Activated T-helper 17 cell treated with anti-CD3 and anti-CD28 coated beads, Interleukin-2, amount 50 U/mL, for 72 hours (primary cell): ENCODE data around the gene GIMAP7. TPM values are rescaled to one million over a fixed set of nuclear protein-coding genes. Genes with fewer than 3 reads are reported as not detected.
"Not testable (repeated sequence)": the region's sequence is repeated elsewhere in the genome, so short reads cannot be mapped to it uniquely, and the experiment has no call there.

Source experiments
- ATAC-seq: fragments of 150-1000 bp; cut with Tn5 transposase; replicated peaks from 2 replicates; pipeline ENCODE4 v1.10.0; 2021; ENCODE audit warnings: mild to moderate bottlenecking, moderate library complexity
- H3K27ac Mint-ChIP-seq: one replicate; pipeline ENCODE4 v1.8.0; 2022; ENCODE audit warnings: mixed read lengths
- H3K27me3 Mint-ChIP-seq: one replicate; pipeline ENCODE4 v1.8.0; 2022; ENCODE audit warnings: mixed read lengths
- H3K36me3 Mint-ChIP-seq: one replicate; pipeline ENCODE4 v1.8.0; 2022; ENCODE audit warnings: low read depth, mild to moderate bottlenecking, mixed read lengths
- H3K4me1 Mint-ChIP-seq: one replicate; pipeline ENCODE4 v1.8.0; 2022; ENCODE audit warnings: mixed read lengths
- H3K4me3 Mint-ChIP-seq: one replicate; pipeline ENCODE4 v1.8.0; 2022; ENCODE audit warnings: mild to moderate bottlenecking, mixed read lengths
- H3K9me3 Mint-ChIP-seq: one replicate; pipeline ENCODE4 v1.8.0; 2022; ENCODE audit warnings: mixed read lengths
- total RNA-seq, 2 donors: library from RNA; stranded (reverse); gene quantifications; one replicate each; pipeline ENCODE4 v1.2.3, GENCODE V29; 2022

The GIMAP7 gene
- total RNA-seq, 2 donors from 2014 or later: 39.7 to 43.1 TPM

DNA sequence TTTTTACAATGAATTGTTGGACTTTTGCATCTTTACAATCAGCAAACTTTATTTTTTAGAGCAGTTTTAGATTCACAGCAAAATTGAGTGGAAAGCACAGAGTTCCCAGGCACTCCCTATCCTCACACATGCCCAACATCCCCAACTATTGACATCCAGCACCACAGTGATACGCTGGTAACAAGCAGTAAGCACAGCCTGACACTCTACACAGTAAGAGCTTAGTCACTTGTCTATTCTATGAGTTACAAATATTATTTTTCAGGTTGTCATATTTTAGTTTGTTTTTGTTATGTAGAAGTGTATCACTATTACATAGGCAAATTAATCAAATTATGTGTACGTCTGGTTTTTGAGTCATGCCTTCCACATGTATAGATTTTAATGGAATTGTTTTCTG lies 27.0 kb upstream of the GIMAP7 start:
- H3K36me3 Mint-ChIP-seq: no peaks in the 10 kb centered on the region
- peak; percentile 47 for ATAC-seq
- no peak overlapping the region for H3K4me3 Mint-ChIP-seq
- peaks cover 30% of the 10 kb centered on the region for H3K4me1 Mint-ChIP-seq
- no peaks in the 10 kb centered on the region for H3K9me3 Mint-ChIP-seq
- no peaks in the 10 kb centered on the region for H3K27me3 Mint-ChIP-seq
- H3K27ac Mint-ChIP-seq: no peak overlapping the region

DNA sequence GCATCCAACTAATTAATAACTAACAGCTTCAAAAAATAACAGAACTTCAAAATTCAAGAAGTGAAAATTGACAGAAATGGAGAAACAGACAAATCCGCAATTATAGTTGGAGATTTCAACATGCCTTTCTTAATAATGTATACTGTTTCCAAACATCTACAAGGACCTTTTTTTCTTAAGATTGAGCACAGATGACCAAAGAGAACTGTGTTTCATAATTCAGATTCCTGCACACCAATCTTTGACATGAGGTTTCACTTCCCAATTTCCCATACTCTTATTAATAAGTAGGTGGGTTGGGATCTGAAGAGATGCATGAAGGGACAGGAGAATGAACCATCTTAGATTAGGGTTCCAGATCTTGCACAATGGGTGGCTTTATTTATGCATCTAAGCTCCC lies 24.9 kb upstream of the GIMAP7 start:
- Mint-ChIP-seq H3K4me3 (no peak overlapping the region), H3K27me3 (no peaks in the 10 kb centered on the region), H3K27ac (no peak overlapping the region), H3K9me3 (no peaks in the 10 kb centered on the region), H3K36me3 (no peaks in the 10 kb centered on the region), H3K4me1 (peaks cover 10% of the 10 kb centered on the region)
- no peak for ATAC-seq

GRCh38 chr7:150493442-150493841 lies 21.2 kb upstream of the GIMAP7 start:
- not testable (repeated sequence) for H3K27ac Mint-ChIP-seq, H3K36me3 Mint-ChIP-seq, ATAC-seq, H3K9me3 Mint-ChIP-seq, H3K4me3 Mint-ChIP-seq, H3K4me1 Mint-ChIP-seq, H3K27me3 Mint-ChIP-seq

- Mint-ChIP-seq H3K4me3 (peak overlapping the region; percentile 79), H3K9me3 (peaks cover 11% of the 10 kb centered on the region), H3K27me3 (no peaks in the 10 kb centered on the region), H3K4me1 (peaks cover 47% of the 10 kb centered on the region), H3K36me3 (no peaks in the 10 kb centered on the region), H3K27ac (peak overlapping the region; percentile 95)
- peak; percentile 72 for ATAC-seq
These were observed 12.2 kb upstream of the GIMAP7 start for GRCh38 chr7:150502519-150502918.

GRCh38 chr7:150503155-150503554 lies 11.5 kb upstream of the GIMAP7 start:
- H3K4me3 Mint-ChIP-seq: peak overlapping the region; percentile 79
- H3K4me1 Mint-ChIP-seq: peaks cover 53% of the 10 kb centered on the region
- H3K27ac Mint-ChIP-seq: peak overlapping the region; percentile 95
- no peaks in the 10 kb centered on the region for H3K27me3 Mint-ChIP-seq
- H3K9me3 Mint-ChIP-seq: peaks cover 9% of the 10 kb centered on the region
- ATAC-seq: peak; percentile 53
- no peaks in the 10 kb centered on the region for H3K36me3 Mint-ChIP-seq

- no peaks in the 10 kb centered on the region for H3K27me3 Mint-ChIP-seq
- H3K4me1 Mint-ChIP-seq: peaks cover 57% of the 10 kb centered on the region
- ATAC-seq: peak; percentile 62
- H3K4me3 Mint-ChIP-seq: peak overlapping the region; percentile 79
- H3K9me3 Mint-ChIP-seq: peaks cover 8% of the 10 kb centered on the region
- H3K36me3 Mint-ChIP-seq: no peaks in the 10 kb centered on the region
- H3K27ac Mint-ChIP-seq: peak overlapping the region; percentile 95
These were observed 11.1 kb upstream of the GIMAP7 start for GRCh38 chr7:150503581-150503980.

GRCh38 chr7:150507947-150508602 lies 6.6 kb upstream of the GIMAP7 start:
- Mint-ChIP-seq H3K36me3 (no peaks in the 10 kb centered on the region), H3K27me3 (no peaks in the 10 kb centered on the region), H3K4me1 (peaks cover 64% of the 10 kb centered on the region), H3K27ac (peak overlapping the region; percentile 57), H3K9me3 (peaks cover 7% of the 10 kb centered on the region), H3K4me3 (peak overlapping the region; percentile 93)
- ATAC-seq: peak; percentile 55

GRCh38 chr7:150511048-150511447 lies 3.6 kb upstream of the GIMAP7 start:
- ATAC-seq: peak; percentile 6

DNA sequence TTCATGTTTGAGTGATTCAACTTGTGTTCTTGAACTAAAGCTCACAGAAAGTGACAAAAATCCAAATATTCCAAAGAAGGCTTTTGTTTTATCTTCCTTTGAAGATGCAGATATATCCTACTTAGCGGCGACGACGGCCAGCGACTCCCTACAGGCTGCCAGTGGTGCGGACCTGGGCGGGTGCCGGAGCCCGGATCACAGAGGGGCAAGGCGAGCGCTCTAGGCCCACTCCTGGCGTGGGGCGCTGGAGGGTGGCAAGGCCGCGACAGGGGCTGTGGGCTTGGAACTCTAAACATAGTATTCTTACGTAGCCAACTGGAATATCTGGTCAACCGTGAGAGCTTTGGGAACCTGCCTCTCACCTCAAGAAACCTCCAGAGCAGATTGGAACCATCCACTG lies 914 bp upstream of the GIMAP7 start:
- Mint-ChIP-seq H3K4me3 (peak overlapping the region; percentile 93), H3K9me3 (peaks cover 3% of the 10 kb centered on the region), H3K27me3 (no peaks in the 10 kb centered on the region), H3K4me1 (peaks cover 21% of the 10 kb centered on the region), H3K36me3 (peaks cover 15% of the 10 kb centered on the region), H3K27ac (peak overlapping the region; percentile 94)
- no peak for ATAC-seq

More at GRCh38 chr7:150511048-150511447, 3.6 kb upstream of the GIMAP7 start:
- no peaks in the 10 kb centered on the region for H3K36me3 Mint-ChIP-seq
- H3K27ac Mint-ChIP-seq: peak overlapping the region; percentile 94
- H3K9me3 Mint-ChIP-seq: peaks cover 7% of the 10 kb centered on the region
- no peaks in the 10 kb centered on the region for H3K27me3 Mint-ChIP-seq
- peak overlapping the region; percentile 93 for H3K4me3 Mint-ChIP-seq
- peaks cover 42% of the 10 kb centered on the region for H3K4me1 Mint-ChIP-seq

- Mint-ChIP-seq H3K27ac (peak overlapping the region; percentile 94), H3K4me3 (peak overlapping the region; percentile 93), H3K9me3 (no peaks in the 10 kb centered on the region), H3K4me1 (peaks cover 15% of the 10 kb centered on the region), H3K36me3 (peaks cover 28% of the 10 kb centered on the region), H3K27me3 (no peaks in the 10 kb centered on the region)
- peak; percentile 30 for ATAC-seq
These were observed 826 bp downstream of the GIMAP7 start for GRCh38 chr7:150515248-150516147.

GRCh38 chr7:150516956-150517745 lies 2.5 kb downstream of the GIMAP7 start:
- H3K9me3 Mint-ChIP-seq: peaks cover 4% of the 10 kb centered on the region
- peaks cover 45% of the 10 kb centered on the region for H3K36me3 Mint-ChIP-seq
- H3K4me3 Mint-ChIP-seq: peak overlapping the region; percentile 93
- peak overlapping the region; percentile 94 for H3K27ac Mint-ChIP-seq
- no peak for ATAC-seq
- H3K27me3 Mint-ChIP-seq: no peaks in the 10 kb centered on the region
- peaks cover 15% of the 10 kb centered on the region for H3K4me1 Mint-ChIP-seq

- H3K4me1 Mint-ChIP-seq: peaks cover 20% of the 10 kb centered on the region
- H3K27ac Mint-ChIP-seq: peak overlapping the region; percentile 91
- ATAC-seq: no peak
- no peaks in the 10 kb centered on the region for H3K27me3 Mint-ChIP-seq
- peaks cover 4% of the 10 kb centered on the region for H3K9me3 Mint-ChIP-seq
- peak overlapping the region; percentile 93 for H3K4me3 Mint-ChIP-seq
- H3K36me3 Mint-ChIP-seq: peaks cover 54% of the 10 kb centered on the region
These were observed 4.6 kb downstream of the GIMAP7 start for GRCh38 chr7:150519310-150519709.

DNA sequence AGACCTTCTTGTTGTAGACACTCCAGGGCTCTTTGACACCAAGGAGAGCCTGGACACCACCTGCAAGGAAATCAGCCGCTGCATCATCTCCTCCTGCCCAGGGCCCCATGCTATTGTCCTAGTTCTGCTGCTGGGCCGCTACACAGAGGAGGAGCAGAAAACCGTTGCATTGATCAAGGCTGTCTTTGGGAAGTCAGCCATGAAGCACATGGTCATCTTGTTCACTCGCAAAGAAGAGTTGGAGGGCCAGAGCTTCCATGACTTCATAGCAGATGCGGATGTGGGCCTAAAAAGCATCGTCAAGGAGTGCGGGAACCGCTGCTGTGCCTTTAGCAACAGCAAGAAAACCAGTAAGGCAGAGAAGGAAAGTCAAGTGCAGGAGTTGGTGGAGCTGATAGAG lies 5.5 kb downstream of the GIMAP7 start:
- Mint-ChIP-seq H3K4me3 (peak overlapping the region; percentile 93), H3K27me3 (no peaks in the 10 kb centered on the region), H3K27ac (peak overlapping the region; percentile 91), H3K4me1 (peaks cover 25% of the 10 kb centered on the region), H3K36me3 (peaks cover 54% of the 10 kb centered on the region), H3K9me3 (peaks cover 9% of the 10 kb centered on the region)
- ATAC-seq: peak; percentile 65

DNA sequence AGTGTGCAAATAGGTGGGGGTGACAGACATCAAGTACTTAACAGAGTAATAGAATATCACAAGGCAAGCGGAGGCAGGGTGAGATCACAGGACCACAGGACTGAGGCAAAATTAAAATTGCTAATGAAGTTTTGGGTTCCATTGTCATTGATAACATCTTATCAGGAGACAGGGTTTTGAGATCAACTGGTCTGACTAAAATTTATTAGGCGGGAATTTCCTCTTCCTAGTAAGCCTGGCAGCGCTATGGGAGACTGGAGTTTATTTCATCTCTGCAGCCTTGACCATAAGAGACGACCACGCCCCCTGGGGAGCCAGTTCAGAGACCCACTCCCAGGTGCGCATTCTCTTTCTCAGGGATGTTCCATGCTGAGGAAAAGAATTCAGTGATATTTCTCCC lies 8.3 kb downstream of the GIMAP7 start:
- Mint-ChIP-seq H3K4me3 (peak overlapping the region; percentile 93), H3K27ac (peak overlapping the region; percentile 12), H3K4me1 (peaks cover 30% of the 10 kb centered on the region), H3K9me3 (peaks cover 17% of the 10 kb centered on the region), H3K36me3 (peaks cover 44% of the 10 kb centered on the region)
- ATAC-seq, H3K27me3 Mint-ChIP-seq: not testable (repeated sequence)
